22Rv1 (cell line): Measurements from ENCODE around the gene P2RY14.
"Not testable (repeated sequence)": the region's sequence is repeated elsewhere in the genome, so short reads cannot be mapped to it uniquely, and the experiment has no call there.

Experiments used
- H3K27ac ChIP-seq: fragments of 450-650 bp; 2 replicates; pipeline ENCODE4 v1.5.1; 2017
- CTCF ChIP-seq: fragments of 450-650 bp; IDR thresholded peaks from 2 replicates; pipeline ENCODE4 v1.5.1; 2017; ENCODE audit warnings: mild to moderate bottlenecking
- ZFX ChIP-seq: fragments of 450-650 bp; IDR thresholded peaks from 2 replicates; pipeline ENCODE4 v1.6.1; 2017; ENCODE audit warnings: antibody characterized with exemption, borderline replicate concordance

Gene P2RY14

GRCh38 chr3:151183265-151183671 lies 95.1 kb downstream of the P2RY14 start:
- H3K27ac ChIP-seq: no peak overlapping the region
- TF ChIP-seq CTCF: no peak
- no peak for TF ChIP-seq ZFX

- TF ChIP-seq CTCF: no peak
- no peak for TF ChIP-seq ZFX
- no peak overlapping the region for H3K27ac ChIP-seq
These were observed 95.8 kb downstream of the P2RY14 start for GRCh38 chr3:151182349-151183079.

GRCh38 chr3:151178208-151178845 lies 100.0 kb downstream of the P2RY14 start:
- no peak for TF ChIP-seq ZFX
- TF ChIP-seq CTCF: no peak
- H3K27ac ChIP-seq: no peak overlapping the region

- no peak overlapping the region for H3K27ac ChIP-seq
- TF ChIP-seq CTCF (no peak), ZFX (no peak)
These were observed 102.4 kb downstream of the P2RY14 start for GRCh38 chr3:151175952-151176351.

GRCh38 chr3:151174351-151174750 lies 104.0 kb downstream of the P2RY14 start:
- TF ChIP-seq CTCF (no peak), ZFX (no peak)
- no peak overlapping the region for H3K27ac ChIP-seq

- no peak overlapping the region for H3K27ac ChIP-seq
- TF ChIP-seq ZFX (no peak), CTCF (no peak)
These were observed 107.1 kb downstream of the P2RY14 start for GRCh38 chr3:151171145-151171757.

- H3K27ac ChIP-seq: not testable (repeated sequence)
These were observed 108.2 kb downstream of the P2RY14 start for GRCh38 chr3:151169948-151170679.
